HepG2 (cell line): ENCODE data around the gene DLG2. TPM values are rescaled to one million over a fixed set of nuclear protein-coding genes. Genes with fewer than 3 reads are reported as not detected.

Experiments
- ATAC-seq: fragments of 200-7000 bp; cut with Tn5 transposase; 3 replicates; pipeline ENCODE4 v1.9.1; 2020; ENCODE audit warnings: mild to moderate bottlenecking, moderate library complexity
- BruUV-seq: library from RNA; stranded (reverse); fragments of 400-500 nt; replicated peaks from 2 replicates; lab custom pipeline; 2021; lab: Mats Ljungman, UMichigan
- CTCF ChIA-PET: fragments of 300-600 bp; formaldehyde crosslinking; extraction: SDS; loops from one replicate; lab custom pipeline; 2021; ENCODE audit warnings: low total read pairs, inconsistent platforms, low intra/inter-chr PET ratio; lab: Yijun Ruan, JAX
- POLR2A ChIA-PET: fragments of 350-600 bp; sonication (Branson Sonifier 250); formaldehyde crosslinking; loops from one replicate; lab custom pipeline; 2020; ENCODE audit warnings: antibody characterized with exemption, inconsistent platforms; lab: Yijun Ruan, JAX
- DNase-seq: peaks from one replicate; pipeline ENCODE4 v3.0.0-alpha.2; 2015; ENCODE audit warnings: low spot score
- FAIRE-seq: peaks from 3 replicates; lab custom pipeline; 2011; peaks lifted over from hg19 to GRCh38; lab: Jason Lieb, UNC
- H2AFZ ChIP-seq: one replicate; pipeline ENCODE4 v1.6.1; 2011; ENCODE audit warnings: low read length, inconsistent platforms
- H3K27ac ChIP-seq: fragments of 300-600 bp; 3 replicates; pipeline ENCODE4 v1.8.0; 2011; ENCODE audit warnings: mixed run types, mild to moderate bottlenecking, mixed read lengths, low read length, inconsistent platforms; ENCODE audit not compliant: insufficient read depth; ENCODE audit errors: extremely low read length
- H3K27me3 ChIP-seq, 2 experiments: fragments of 200-600 bp in 1 of 2; 2 replicates in 1 of 2; 3 replicates in 1 of 2; pipeline versions ENCODE4 v1.6.0 to v1.8.0; 2011; ENCODE audit warnings: low read length in 2 of 2, mild to moderate bottlenecking in 2 of 2, moderate library complexity in 2 of 2, inconsistent platforms in 1 of 2; ENCODE audit not compliant: insufficient read depth in 2 of 2, control insufficient read depth in 1 of 2
- H3K36me3 ChIP-seq, 2 experiments: fragments of 200-600 bp in 1 of 2; replicated peaks in 1 of 2; 2 replicates in 1 of 2; 3 replicates in 1 of 2; pipeline versions ENCODE4 v1.5.1 to v1.8.0; 2011; ENCODE audit warnings: low read length in 2 of 2, inconsistent platforms in 1 of 2; ENCODE audit not compliant: insufficient read depth in 2 of 2, control insufficient read depth in 1 of 2
- H3K4me1 ChIP-seq: 2 replicates; pipeline ENCODE4 v1.5.1; 2012; ENCODE audit warnings: low read length, inconsistent platforms; ENCODE audit not compliant: insufficient read depth
- H3K4me2 ChIP-seq: 2 replicates; pipeline ENCODE4 v1.6.0; 2011; ENCODE audit warnings: low read depth, low read length, inconsistent platforms
- H3K4me3 ChIP-seq, 3 experiments: fragments of 200-600 bp in 1 of 3; sonication (generic), shearing (Covaris generic) in 1 of 3; replicated peaks in 1 of 3; 2 replicates each; pipeline ENCODE4 v1.5.1; 2011 to 2016; ENCODE audit warnings: low read length in 3 of 3, inconsistent platforms in 2 of 3, low read depth in 2 of 3, mild to moderate bottlenecking in 2 of 3, control low read depth in 1 of 3, mixed read lengths in 1 of 3; ENCODE audit not compliant: insufficient read depth in 1 of 3
- H3K79me2 ChIP-seq: one replicate; pipeline ENCODE4 v1.6.1; 2011; ENCODE audit warnings: low read length, inconsistent platforms; ENCODE audit not compliant: insufficient read depth
- H3K9ac ChIP-seq: 2 replicates; pipeline ENCODE4 v1.6.0; 2011; ENCODE audit warnings: mild to moderate bottlenecking, low read depth, low read length, inconsistent platforms; ENCODE audit not compliant: insufficient read depth
- H3K9me3 ChIP-seq: 2 replicates; pipeline ENCODE4 v1.5.1; 2012; ENCODE audit warnings: mild to moderate bottlenecking, low read length
- H4K20me1 ChIP-seq: 2 replicates; pipeline ENCODE4 v1.6.0; 2011; ENCODE audit warnings: inconsistent platforms, mild to moderate bottlenecking, low read length, moderate library complexity; ENCODE audit not compliant: insufficient read depth
- FOXO1 ChIP-seq: sonication (generic); formaldehyde crosslinking; IDR thresholded peaks from 2 replicates; pipeline ENCODE4 v1.4.0; 2020; ENCODE audit warnings: missing genetic modification reagents
- JDP2 ChIP-seq: sonication (generic); formaldehyde crosslinking; IDR thresholded peaks from 2 replicates; pipeline ENCODE4 v1.8.1; 2022; ENCODE audit warnings: missing genetic modification reagents, borderline replicate concordance
- MAF1 ChIP-seq: sonication (generic); formaldehyde crosslinking; IDR thresholded peaks from 2 replicates; pipeline ENCODE4 v1.5.0; 2020; ENCODE audit warnings: missing genetic modification reagents, borderline replicate concordance
- TEAD2 ChIP-seq: sonication (generic); formaldehyde crosslinking; IDR thresholded peaks from 2 replicates; pipeline ENCODE4 v1.9.0; 2021; ENCODE audit warnings: missing genetic modification reagents
- U2AF2 ChIP-seq: fragments of 200-400 bp; formaldehyde crosslinking; IDR thresholded peaks from 2 replicates; pipeline ENCODE4 v1.6.1; 2017; ENCODE audit warnings: low read depth, mild to moderate bottlenecking, low read length
- ZBTB7A ChIP-seq: sonication (generic); formaldehyde crosslinking; IDR thresholded peaks from 2 replicates; pipeline ENCODE4 v1.8.0; 2022; ENCODE audit warnings: mild to moderate bottlenecking, missing genetic modification reagents
- ZNF136 ChIP-seq: sonication (generic); formaldehyde crosslinking; IDR thresholded peaks from 2 replicates; pipeline ENCODE4 v1.8.1; 2022; ENCODE audit warnings: low read depth, mild to moderate bottlenecking, moderate library complexity, missing genetic modification reagents
- ZNF225 ChIP-seq: sonication (generic); formaldehyde crosslinking; IDR thresholded peaks from 2 replicates; pipeline ENCODE4 v1.4.0; 2020; ENCODE audit warnings: mild to moderate bottlenecking, missing genetic modification reagents
- ZNF557 ChIP-seq: sonication (generic); formaldehyde crosslinking; IDR thresholded peaks from 2 replicates; pipeline ENCODE4 v1.4.0; 2020; ENCODE audit warnings: missing genetic modification reagents
- ZNF720 ChIP-seq: sonication (generic); formaldehyde crosslinking; IDR thresholded peaks from 2 replicates; pipeline ENCODE4 v1.4.0; 2020; ENCODE audit warnings: missing genetic modification reagents
- ZNF749 ChIP-seq: sonication (generic); formaldehyde crosslinking; IDR thresholded peaks from 2 replicates; pipeline ENCODE4 v1.8.0; 2022; ENCODE audit warnings: mild to moderate bottlenecking, missing genetic modification reagents, moderate library complexity, borderline replicate concordance
- WGBS: methylation state at CpG from one replicate; pipeline ENCODE4 v1.1.6; 2017; ENCODE audit warnings: low lambda C conversion rate; 5-methylcytosine and 5-hydroxymethylcytosine counted together
- in situ Hi-C: cut with HindIII; loops from 2 replicates; pipeline ENCODE4 v1.10.0; 2017; ENCODE audit warnings: low pct_unique_long_range_greater_than_20kb; ENCODE audit not compliant: extremely low pct_ligation_motif_present
- intact Hi-C: fragments of 100-400 bp; cut with micrococcal nuclease; formaldehyde crosslinking; loops from one replicate; pipeline ENCODE4 v1.10.0; 2022; ENCODE audit not compliant: unreplicated experiment
- polyA plus RNA-seq, 8 experiments: library from polyadenylated mRNA; depleted of rRNA in 3 of 8; stranded (reverse) in 7 of 8; unstranded in 1 of 8; fragments of >200 nt; fragmentation: Illumina TruSeq in 4 of 8; extraction: Trizol in 4 of 8; gene quantifications; 2 replicates each; pipeline versions ENCODE4 v1.2.1 to v1.2.3, GENCODE V29; 2011 to 2016; ENCODE audit warnings: low read depth in 4 of 8, missing spikeins in 1 of 8, mixed read lengths in 1 of 8; ENCODE audit not compliant: insufficient read depth in 1 of 8
- total RNA-seq, 5 experiments: library from RNA; depleted of rRNA; stranded (reverse); fragments of >200 nt; fragmentation: Illumina TruSeq; extraction: Trizol; gene quantifications; 2 replicates each; pipeline ENCODE4 v1.2.3, GENCODE V29; 2016; ENCODE audit warnings: low read depth in 1 of 5
- TF ChIP-seq, protein P1 (sequence below): IDR thresholded peaks from 2 replicates; pipeline ENCODE4 v1.6.1; 2016; ENCODE audit warnings: missing genetic modification reagents, missing compliant biosample characterization
- TF ChIP-seq, protein P2 (sequence below): sonication (generic); formaldehyde crosslinking; conservative IDR thresholded peaks from 2 replicates; pipeline ENCODE4 v1.8.0; 2022; ENCODE audit warnings: missing genetic modification reagents
- TF ChIP-seq, protein P3 (sequence below): IDR thresholded peaks from 2 replicates; pipeline ENCODE4 v1.6.1; 2016; ENCODE audit warnings: control low read depth

The DLG2 gene
- total and polyA plus RNA-seq, 2 of the 13 experiments (the other 11 are each of a cell fraction or from before 2014, with no cell fraction given), result 0.46 to 1.0 TPM

DNA sequence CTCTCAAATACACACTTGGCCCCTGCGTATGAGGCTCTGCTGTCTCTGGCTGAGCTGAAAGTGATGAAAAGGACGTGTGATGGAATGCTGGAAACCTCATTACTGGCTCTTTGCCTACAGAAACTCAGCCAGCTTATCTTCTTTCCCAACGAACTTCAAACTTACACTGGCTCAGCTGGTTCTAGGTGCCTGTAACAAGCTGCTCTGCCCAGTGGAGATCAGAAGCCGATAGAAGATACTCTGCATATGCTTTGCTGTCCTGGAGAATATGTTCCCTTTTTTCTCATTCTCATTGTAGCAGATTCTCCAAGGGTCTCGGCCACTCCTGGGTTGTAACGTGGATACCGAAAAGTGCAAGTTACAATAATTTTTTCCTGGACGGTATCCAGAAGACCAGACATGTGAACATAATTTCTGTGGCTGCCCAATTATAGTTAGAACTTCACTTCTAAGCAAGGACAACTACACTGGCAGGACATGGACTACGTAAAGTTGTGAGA lies 1935.6 kb downstream of the DLG2 start:
- no peaks in the 10 kb centered on the region for H3K36me3 ChIP-seq
- no peak overlapping the region for H3K9ac ChIP-seq
- POLR2A ChIA-PET, result no interaction called here
- no peaks in the 10 kb centered on the region for H4K20me1 ChIP-seq
- no peaks in the 10 kb centered on the region for H3K79me2 ChIP-seq
- no peaks in the 10 kb centered on the region for H3K27me3 ChIP-seq
- CTCF ChIA-PET, result no interaction called here
- in situ Hi-C loops, result no loop called here
- WGBS, result 9% methylated on average over 9 of the region's 9 CpGs
- no peak overlapping the region for H3K4me3 ChIP-seq
- no peak for ATAC-seq
- no peak overlapping the region for H2AFZ ChIP-seq
- BruUV-seq, result no TSS peak
- no peaks in the 10 kb centered on the region for H3K4me1 ChIP-seq
- no peaks in the 10 kb centered on the region for H3K9me3 ChIP-seq
- TF ChIP-seq ZNF557 (no peak), JDP2 (CRISPR knock-in tag) (no peak), U2AF2 (no peak)
- TF ChIP-seq, protein P1, sequence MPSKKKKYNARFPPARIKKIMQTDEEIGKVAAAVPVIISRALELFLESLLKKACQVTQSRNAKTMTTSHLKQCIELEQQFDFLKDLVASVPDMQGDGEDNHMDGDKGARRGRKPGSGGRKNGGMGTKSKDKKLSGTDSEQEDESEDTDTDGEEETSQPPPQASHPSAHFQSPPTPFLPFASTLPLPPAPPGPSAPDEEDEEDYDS (CRISPR knock-in tag), result no peak
- TF ChIP-seq, all 625 proteins: peak for 0
- Histone ChIP-seq H3K27ac (no peak overlapping the region), H3K4me2 (no peak overlapping the region)
- FAIRE-seq (no peak), DNase-seq (no peak)
- intact Hi-C loops, result no loop called here

DNA sequence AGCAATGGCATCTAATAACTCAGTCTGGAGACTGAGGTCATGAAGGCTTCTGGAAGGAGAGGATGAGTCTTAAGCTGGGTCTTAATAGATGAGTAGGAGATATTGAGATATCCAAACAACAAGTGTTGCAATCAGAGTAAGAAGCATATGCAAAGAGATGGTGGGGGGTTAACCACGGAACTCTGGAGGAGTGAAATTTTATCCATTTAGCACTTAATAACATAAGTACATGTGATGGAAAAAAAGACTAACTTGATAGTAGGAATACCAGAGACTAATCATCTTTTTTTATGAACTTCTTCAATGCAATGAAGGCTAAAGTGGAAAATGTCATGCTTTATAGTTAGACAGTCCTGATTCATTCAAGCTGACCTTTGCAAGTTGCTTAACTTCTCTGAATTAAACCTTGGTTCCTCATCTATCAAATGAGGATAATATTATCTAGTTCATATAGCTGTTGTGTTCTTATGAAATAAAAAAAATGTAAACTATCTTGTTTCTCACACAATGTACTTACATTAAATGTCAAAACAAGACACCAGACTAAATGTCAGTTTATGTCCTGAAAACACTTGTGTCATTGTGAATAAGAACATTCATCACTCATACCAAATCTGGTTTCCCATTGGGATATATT lies 1937.9 kb downstream of the DLG2 start:
- CTCF ChIA-PET, result no interaction called here

More for the DNA sequence above, 1937.9 kb downstream of the DLG2 start:
- Histone ChIP-seq H2AFZ (no peak overlapping the region), H3K4me3 (no peak overlapping the region), H3K4me2 (no peak overlapping the region), H4K20me1 (no peaks in the 10 kb centered on the region), H3K79me2 (no peaks in the 10 kb centered on the region), H3K27ac (no peak overlapping the region), H3K27me3 (no peaks in the 10 kb centered on the region), H3K9ac (no peak overlapping the region), H3K36me3 (no peaks in the 10 kb centered on the region), H3K9me3 (no peaks in the 10 kb centered on the region), H3K4me1 (no peaks in the 10 kb centered on the region)
- POLR2A ChIA-PET, result no interaction called here
- no peak for FAIRE-seq
- in situ Hi-C loops, result no loop called here
- BruUV-seq, result no TSS peak
- ATAC-seq, result no peak
- DNase-seq, result no peak
- intact Hi-C loops, result no loop called here
- WGBS, result 81% methylated on average over 1 of the region's 1 CpG
- no peak for TF ChIP-seq ZBTB7A
- TF ChIP-seq, protein P2, sequence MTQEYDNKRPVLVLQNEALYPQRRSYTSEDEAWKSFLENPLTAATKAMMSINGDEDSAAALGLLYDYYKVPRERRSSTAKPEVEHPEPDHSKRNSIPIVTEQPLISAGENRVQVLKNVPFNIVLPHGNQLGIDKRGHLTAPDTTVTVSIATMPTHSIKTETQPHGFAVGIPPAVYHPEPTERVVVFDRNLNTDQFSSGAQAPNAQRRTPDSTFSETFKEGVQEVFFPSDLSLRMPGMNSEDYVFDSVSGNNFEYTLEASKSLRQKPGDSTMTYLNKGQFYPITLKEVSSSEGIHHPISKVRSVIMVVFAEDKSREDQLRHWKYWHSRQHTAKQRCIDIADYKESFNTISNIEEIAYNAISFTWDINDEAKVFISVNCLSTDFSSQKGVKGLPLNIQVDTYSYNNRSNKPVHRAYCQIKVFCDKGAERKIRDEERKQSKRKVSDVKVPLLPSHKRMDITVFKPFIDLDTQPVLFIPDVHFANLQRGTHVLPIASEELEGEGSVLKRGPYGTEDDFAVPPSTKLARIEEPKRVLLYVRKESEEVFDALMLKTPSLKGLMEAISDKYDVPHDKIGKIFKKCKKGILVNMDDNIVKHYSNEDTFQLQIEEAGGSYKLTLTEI (CRISPR knock-in tag), result no peak
- TF ChIP-seq, protein P3, sequence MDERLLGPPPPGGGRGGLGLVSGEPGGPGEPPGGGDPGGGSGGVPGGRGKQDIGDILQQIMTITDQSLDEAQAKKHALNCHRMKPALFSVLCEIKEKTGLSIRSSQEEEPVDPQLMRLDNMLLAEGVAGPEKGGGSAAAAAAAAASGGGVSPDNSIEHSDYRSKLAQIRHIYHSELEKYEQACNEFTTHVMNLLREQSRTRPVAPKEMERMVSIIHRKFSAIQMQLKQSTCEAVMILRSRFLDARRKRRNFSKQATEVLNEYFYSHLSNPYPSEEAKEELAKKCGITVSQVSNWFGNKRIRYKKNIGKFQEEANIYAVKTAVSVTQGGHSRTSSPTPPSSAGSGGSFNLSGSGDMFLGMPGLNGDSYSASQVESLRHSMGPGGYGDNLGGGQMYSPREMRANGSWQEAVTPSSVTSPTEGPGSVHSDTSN, result no peak
- TF ChIP-seq ZNF749 (CRISPR knock-in tag), result no peak
- no peak for TF ChIP-seq ZNF225
- no peak for TF ChIP-seq MAF1 (CRISPR knock-in tag)
- TF ChIP-seq TEAD2, result no peak
- no peak for TF ChIP-seq ZNF720 (CRISPR knock-in tag)
- no peak for TF ChIP-seq ZNF136
- TF ChIP-seq FOXO1 (CRISPR knock-in tag), result no peak
